ENCODE results near the gene CAD. TPM values are rescaled to one million over a fixed set of nuclear protein-coding genes. Genes with fewer than 3 reads are reported as not detected.

CAD gene
- total RNA-seq, 1 experiment from 2014 or later, result 6.9 TPM

- no peak for DNase-seq (ENCODE audit: low spot score)
Measured at GRCh38 chr2:27281442-27281841, 64.3 kb downstream of the CAD start.

DNA sequence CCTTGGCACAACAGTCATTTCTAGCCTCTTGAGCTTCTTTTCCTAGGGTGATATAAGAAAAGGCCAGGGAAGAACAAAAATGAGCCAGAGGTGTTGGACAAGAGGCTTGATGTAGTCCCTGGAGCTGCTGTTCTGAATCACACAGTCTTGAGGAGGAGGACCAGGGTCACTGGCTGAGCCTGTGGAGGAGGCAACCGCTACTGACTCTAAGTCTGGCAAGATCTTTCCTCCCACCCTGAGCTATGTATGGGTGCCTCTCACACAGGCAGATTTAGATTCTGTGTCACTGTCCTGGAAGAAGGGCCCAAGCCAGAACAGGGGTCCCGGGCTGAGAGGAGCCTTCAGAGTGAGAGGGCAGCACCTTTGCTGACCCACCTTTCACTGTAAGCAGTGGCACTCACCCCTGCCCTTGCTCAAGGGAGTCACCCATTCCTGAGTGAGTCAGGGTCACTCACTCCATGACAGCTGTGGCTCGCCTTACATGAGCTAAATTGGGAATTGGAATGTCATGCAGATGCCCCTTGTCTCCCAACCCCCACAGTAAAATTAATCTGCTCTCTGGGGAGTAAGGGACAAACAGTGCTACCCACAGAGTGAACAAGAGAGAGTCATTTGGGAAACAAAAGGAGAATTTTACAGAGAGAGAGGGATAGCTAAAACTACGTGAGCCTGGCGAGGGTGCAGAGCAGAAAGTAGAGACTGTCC, 64.8 kb downstream of the CAD start, which contains the start of gene TRIM54:
TSS of gene TRIM54 (plus strand) at position 575 of the 705 bp plus-strand sequence. CDS start 303 bp downstream, outside the sequence.
- no peak for DNase-seq (ENCODE audit: low spot score)

- peak; percentile 31 for DNase-seq (ENCODE audit: low spot score)
Measured at GRCh38 chr2:27282892-27283291, 65.7 kb downstream of the CAD start.

- DNase-seq (ENCODE audit: low spot score), result no peak
Measured at GRCh38 chr2:27284996-27285395, 67.8 kb downstream of the CAD start.

- no peak for DNase-seq (ENCODE audit: low spot score)
Measured at GRCh38 chr2:27285481-27285880, 68.3 kb downstream of the CAD start.

GRCh38 chr2:27288610-27289009, 71.4 kb downstream of the CAD start:
- no peak for DNase-seq (ENCODE audit: low spot score)

- DNase-seq (ENCODE audit: low spot score), result no peak
Measured at GRCh38 chr2:27290549-27290948, 73.4 kb downstream of the CAD start.

GRCh38 chr2:27291865-27292264, 74.7 kb downstream of the CAD start:
- DNase-seq (ENCODE audit: low spot score), result no peak

Other genes with a start within 250 kb of the CAD start
- gene MAPRE3, start 246.7 kb upstream of the CAD start, total RNA-seq (2014; rRNA removed; shearing (Covaris generic)), result 2.7 and 4.0 TPM in 2 replicates
- 34.6 and 37.8 TPM in 2 replicates for gene TMEM214, start 184.4 kb upstream of the CAD start, total RNA-seq (2014; rRNA removed; shearing (Covaris generic))
- 25.2 and 27.8 TPM in 2 replicates for gene AGBL5, start 165.7 kb upstream of the CAD start, total RNA-seq (2014; rRNA removed; shearing (Covaris generic))
- gene OST4, start 145.7 kb upstream of the CAD start, total RNA-seq (2014; rRNA removed; shearing (Covaris generic)), result 328 and 330 TPM in 2 replicates
- gene EMILIN1, start 138.8 kb upstream of the CAD start, total RNA-seq (2014; rRNA removed; shearing (Covaris generic)), result 10.8 and 30.2 TPM in 2 replicates
- 0.14 and 0.48 TPM in 2 replicates for gene KHK, start 130.6 kb upstream of the CAD start, total RNA-seq (2014; rRNA removed; shearing (Covaris generic))
- 0.31 TPM in 1 of 2 replicates, not detected in the other for gene CGREF1, start 98.2 kb upstream of the CAD start, total RNA-seq (2014; rRNA removed; shearing (Covaris generic))
- 0.12 TPM in 1 of 2 replicates, not detected in the other for gene ABHD1, start 93.6 kb upstream of the CAD start, total RNA-seq (2014; rRNA removed; shearing (Covaris generic))
- gene PREB, start 82.7 kb upstream of the CAD start, total RNA-seq (2014; rRNA removed; shearing (Covaris generic)), result 37.0 and 51.9 TPM in 2 replicates
- gene PRR30, start 78.0 kb upstream of the CAD start, total RNA-seq (2014; rRNA removed; shearing (Covaris generic)), result not detected in 2 replicates
- gene TCF23, start 68.4 kb upstream of the CAD start, total RNA-seq (2014; rRNA removed; shearing (Covaris generic)), result not detected in 2 replicates
- gene ATRAID, start 5.3 kb upstream of the CAD start, total RNA-seq (2014; rRNA removed; shearing (Covaris generic)), result 196 and 202 TPM in 2 replicates
- gene SLC5A6, start 5.1 kb upstream of the CAD start, total RNA-seq (2014; rRNA removed; shearing (Covaris generic)), result 22.6 and 26.2 TPM in 2 replicates
- gene SLC30A3, start 45.7 kb downstream of the CAD start, total RNA-seq (2014; rRNA removed; shearing (Covaris generic)), result 0.46 and 0.49 TPM in 2 replicates
- not detected in 2 replicates for gene DNAJC5G, start 58.1 kb downstream of the CAD start, total RNA-seq (2014; rRNA removed; shearing (Covaris generic))
- 0.35 TPM in 1 of 2 replicates, not detected in the other for gene TRIM54, start 65.1 kb downstream of the CAD start, total RNA-seq (2014; rRNA removed; shearing (Covaris generic))
- gene UCN, start 91.1 kb downstream of the CAD start, total RNA-seq (2014; rRNA removed; shearing (Covaris generic)), result 0.53 TPM in 1 of 2 replicates, not detected in the other
- gene MPV17, start 105.7 kb downstream of the CAD start, total RNA-seq (2014; rRNA removed; shearing (Covaris generic)), result 52.9 and 61.7 TPM in 2 replicates
- 24.5 and 29.9 TPM in 2 replicates for gene GTF3C2, start 139.4 kb downstream of the CAD start, total RNA-seq (2014; rRNA removed; shearing (Covaris generic))
- gene EIF2B4, start 153.0 kb downstream of the CAD start, total RNA-seq (2014; rRNA removed; shearing (Covaris generic)), result 15.0 and 23.8 TPM in 2 replicates
- gene SNX17, start 153.2 kb downstream of the CAD start, total RNA-seq (2014; rRNA removed; shearing (Covaris generic)), result 79.6 and 84.6 TPM in 2 replicates
- gene ZNF513, start 163.4 kb downstream of the CAD start, total RNA-seq (2014; rRNA removed; shearing (Covaris generic)), result 1.4 and 2.8 TPM in 2 replicates
- gene PPM1G, start 192.2 kb downstream of the CAD start, total RNA-seq (2014; rRNA removed; shearing (Covaris generic)), result 72.0 and 81.7 TPM in 2 replicates
- gene NRBP1, start 211.3 kb downstream of the CAD start, total RNA-seq (2014; rRNA removed; shearing (Covaris generic)), result 99.9 and 102 TPM in 2 replicates
- gene KRTCAP3, start 225.0 kb downstream of the CAD start, total RNA-seq (2014; rRNA removed; shearing (Covaris generic)), result not detected in 2 replicates